Putamen (tissue), 1 donor: ENCODE results near the gene STAT5B.
"Not testable (repeated sequence)": the region's sequence is repeated elsewhere in the genome, so short reads cannot be mapped to it uniquely, and the experiment has no call there.

Experiments used
- DNase-seq: peaks from one replicate; pipeline ENCODE4 v3.0.0-alpha.2; 2016; ENCODE audit warnings: low spot score

STAT5B gene

GRCh38 chr17:42276359-42276608, at the start of gene STAT5B:
STAT5B (minus strand) TSS chr17:42276391; CDS start chr17:42232127, 44,264 bp downstream.
- peak; percentile 66 for DNase-seq

GRCh38 chr17:42325026-42325425, 48.8 kb upstream of the STAT5B start:
- no peak for DNase-seq

GRCh38 chr17:42323268-42323773, 47.1 kb upstream of the STAT5B start:
- DNase-seq = no peak

GRCh38 chr17:42322382-42323267, 46.4 kb upstream of the STAT5B start:
- peak; percentile 89 for DNase-seq

GRCh38 chr17:42321555-42321954, 45.4 kb upstream of the STAT5B start:
- DNase-seq = no peak

GRCh38 chr17:42317967-42318366, 41.8 kb upstream of the STAT5B start:
- DNase-seq = not testable (repeated sequence)

GRCh38 chr17:42317266-42317845, 41.2 kb upstream of the STAT5B start:
- no peak for DNase-seq

- no peak for DNase-seq
Observed at GRCh38 chr17:42316755-42317154, 40.6 kb upstream of the STAT5B start.

- DNase-seq = no peak
Observed at GRCh38 chr17:42315402-42316156, 39.4 kb upstream of the STAT5B start.

- no peak for DNase-seq
Observed at GRCh38 chr17:42313773-42314566, 37.8 kb upstream of the STAT5B start.

- no peak for DNase-seq
Observed at GRCh38 chr17:42313389-42313772, 37.2 kb upstream of the STAT5B start.

- DNase-seq = peak; percentile 76
Observed at GRCh38 chr17:42312285-42313130, 36.3 kb upstream of the STAT5B start.

- no peak for DNase-seq
Observed at GRCh38 chr17:42312035-42312284, 35.8 kb upstream of the STAT5B start.

GRCh38 chr17:42311240-42312034, 35.2 kb upstream of the STAT5B start:
- DNase-seq = peak; percentile 51

- DNase-seq = no peak
Observed at GRCh38 chr17:42310787-42311215, 34.6 kb upstream of the STAT5B start.

GRCh38 chr17:42309986-42310786, 34.0 kb upstream of the STAT5B start:
- no peak for DNase-seq

- no peak for DNase-seq
Observed at GRCh38 chr17:42309142-42309541, 33.0 kb upstream of the STAT5B start.

- no peak for DNase-seq
Observed at GRCh38 chr17:42308446-42308845, 32.3 kb upstream of the STAT5B start.

- no peak for DNase-seq
Observed at GRCh38 chr17:42307362-42307927, 31.3 kb upstream of the STAT5B start.

- DNase-seq = no peak
Observed at GRCh38 chr17:42306385-42306667, 30.1 kb upstream of the STAT5B start.
